Psoas muscle (tissue), 8 donors: ENCODE data around the gene BCL2A1. TPM values are rescaled to one million over a fixed set of nuclear protein-coding genes. Genes with fewer than 3 reads are reported as not detected.
"Not testable (repeated sequence)": the region's sequence is repeated elsewhere in the genome, so short reads cannot be mapped to it uniquely, and the experiment has no call there.

Experiments
- ATAC-seq, 4 donors: fragments of 200-7000 bp; cut with Tn5 transposase; one replicate each; pipeline ENCODE4 v1.9.1; 2020; ENCODE audit warnings: moderate library complexity in 3 of 4, mild to moderate bottlenecking in 2 of 4
- DNase-seq, 2 donors: peaks; one replicate each; pipeline ENCODE4 v3.0.0-alpha.2; 2020
- H3K27ac ChIP-seq: fragments of 200-600 bp; one replicate; pipeline ENCODE4 v1.8.0; 2022
- H3K27me3 ChIP-seq, 3 donors: fragments of 200-600 bp in 1 of 3; one replicate each; pipeline versions ENCODE4 v1.6.1 to v1.8.0; 2013 to 2022; ENCODE audit warnings: low read length in 2 of 3, mild to moderate bottlenecking in 2 of 3, moderate library complexity in 1 of 3; ENCODE audit not compliant: insufficient read depth in 3 of 3
- H3K36me3 ChIP-seq, 2 donors: fragments of 200-600 bp in 1 of 2; one replicate each; pipeline versions ENCODE4 v1.6.1 to v1.8.0; 2013 to 2022; ENCODE audit warnings: low read depth in 1 of 2, mild to moderate bottlenecking in 1 of 2, moderate library complexity in 1 of 2; ENCODE audit not compliant: insufficient read depth in 1 of 2
- H3K4me1 ChIP-seq: fragments of 200-600 bp; one replicate; pipeline ENCODE4 v1.8.0; 2022
- H3K4me3 ChIP-seq: fragments of 200-600 bp; one replicate; pipeline ENCODE4 v1.8.0; 2022; ENCODE audit warnings: mild to moderate bottlenecking
- H3K9me3 ChIP-seq: fragments of 200-600 bp; one replicate; pipeline ENCODE4 v1.8.0; 2022
- WGBS, 3 donors: extraction: QIAGEN DNeasy Blood & Tissue Kit; methylation state at CpG; one replicate each; pipeline versions ENCODE4 v1.1.6 to v1.1.7; 2013; 5-methylcytosine and 5-hydroxymethylcytosine counted together
- intact Hi-C, 2 donors: fragments of 100-400 bp; cut with DNase I; formaldehyde crosslinking; loops; one replicate each; pipeline versions ENCODE4 v1.11.0 to v1.14.2; 2022
- polyA plus RNA-seq, 3 donors: library from polyadenylated mRNA; stranded (reverse); fragments of 200-250 nt; gene quantifications; one replicate each; pipeline ENCODE4 v1.2.3, GENCODE V29; 2013
- total RNA-seq, 4 donors: library from RNA; stranded (reverse); fragmentation: NEBNext Ultra II Directional in 2 of 4; extraction: Animal tissue kit (Norgen Biotek cat#: 25700) in 2 of 4; gene quantifications; one replicate each; pipeline versions ENCODE4 v1.2.1 to v1.2.4, GENCODE V29; 2021 to 2023
- TF ChIP-seq, protein P1 (sequence below): fragments of 200-600 bp; IDR thresholded peaks from one replicate; pipeline ENCODE4 v1.8.0; 2022; ENCODE audit warnings: antibody characterized with exemption
- donor health status: healthy with polysubstance abuse.
- donor health status: DM: no; HTN: no; CAD: no; lungs with moderate emphysema.
- donor health status: Bipolar disorder and iron deficiency.
- donor health status: healthy.
- donor health status: DM: yes; HTN: yes; CAD: no.
- donor health status: DM: no; HTN: no; CAD: no.
- donor health status: DM: no; HTN: no; CAD: no.
- donor health status: DM: yes; HTN: yes; CAD: no.

The BCL2A1 gene
- total and polyA plus RNA-seq, 7 donors = 0.18 to 1.2 (median 1.0) TPM; not detected in 1

DNA sequence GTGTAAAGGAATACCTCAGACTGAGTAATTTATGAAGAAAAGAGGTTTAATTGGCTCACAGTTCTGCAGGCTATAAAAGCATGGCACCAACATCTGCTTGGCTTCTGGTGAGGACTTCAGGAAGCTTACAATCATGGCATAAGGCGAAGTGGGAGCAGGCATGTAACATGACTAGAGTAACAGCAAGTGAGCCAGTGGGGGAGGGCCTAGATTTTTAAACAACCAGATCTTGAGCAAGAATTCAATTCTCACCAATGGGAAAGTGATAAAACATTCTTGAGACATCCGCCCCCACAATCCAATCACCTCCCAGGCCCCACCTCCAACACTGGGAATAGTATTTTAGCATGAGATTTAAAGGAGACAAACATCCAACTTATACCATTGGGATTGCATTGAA is 44.2 kb upstream of the BCL2A1 start:
- H3K36me3 ChIP-seq = no peaks in the 10 kb centered on the region
- ATAC-seq = no peak
- H3K4me3 ChIP-seq = no peak overlapping the region
- no peaks in the 10 kb centered on the region for H3K4me1 ChIP-seq
- intact Hi-C loops = no loop called here
- H3K27me3 ChIP-seq = no peaks in the 10 kb centered on the region
- TF ChIP-seq, protein P1, sequence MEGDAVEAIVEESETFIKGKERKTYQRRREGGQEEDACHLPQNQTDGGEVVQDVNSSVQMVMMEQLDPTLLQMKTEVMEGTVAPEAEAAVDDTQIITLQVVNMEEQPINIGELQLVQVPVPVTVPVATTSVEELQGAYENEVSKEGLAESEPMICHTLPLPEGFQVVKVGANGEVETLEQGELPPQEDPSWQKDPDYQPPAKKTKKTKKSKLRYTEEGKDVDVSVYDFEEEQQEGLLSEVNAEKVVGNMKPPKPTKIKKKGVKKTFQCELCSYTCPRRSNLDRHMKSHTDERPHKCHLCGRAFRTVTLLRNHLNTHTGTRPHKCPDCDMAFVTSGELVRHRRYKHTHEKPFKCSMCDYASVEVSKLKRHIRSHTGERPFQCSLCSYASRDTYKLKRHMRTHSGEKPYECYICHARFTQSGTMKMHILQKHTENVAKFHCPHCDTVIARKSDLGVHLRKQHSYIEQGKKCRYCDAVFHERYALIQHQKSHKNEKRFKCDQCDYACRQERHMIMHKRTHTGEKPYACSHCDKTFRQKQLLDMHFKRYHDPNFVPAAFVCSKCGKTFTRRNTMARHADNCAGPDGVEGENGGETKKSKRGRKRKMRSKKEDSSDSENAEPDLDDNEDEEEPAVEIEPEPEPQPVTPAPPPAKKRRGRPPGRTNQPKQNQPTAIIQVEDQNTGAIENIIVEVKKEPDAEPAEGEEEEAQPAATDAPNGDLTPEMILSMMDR = no peak
- WGBS, 3 donors = 83 to 98% (median 87%) methylated on average over 2 of the region's 2 CpGs
- no peak for DNase-seq
- no peaks in the 10 kb centered on the region for H3K9me3 ChIP-seq
- no peak overlapping the region for H3K27ac ChIP-seq

DNA sequence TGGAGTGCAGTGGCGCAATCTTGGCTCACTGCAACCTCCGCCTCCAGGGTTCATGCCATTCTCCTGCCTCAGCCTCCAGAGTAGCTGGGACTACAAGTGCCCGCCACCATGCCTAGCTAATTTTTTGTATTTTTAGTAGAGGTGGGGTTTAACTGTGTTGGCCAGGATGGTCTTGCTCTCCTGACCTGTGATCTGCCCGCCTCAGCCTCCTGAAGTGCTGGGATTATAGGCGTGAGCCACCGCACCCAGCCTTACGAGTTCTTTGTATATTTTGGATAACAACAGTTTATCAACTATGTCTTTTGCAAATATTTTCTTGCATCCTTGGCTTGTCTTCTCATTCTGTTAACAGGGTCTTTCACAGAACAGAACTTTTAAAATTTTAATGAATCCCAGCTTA is 43.2 kb upstream of the BCL2A1 start:
- 95 to 98% (median 96%) methylated on average over 6 to 7 of the region's 7 CpGs for WGBS, 3 donors
- intact Hi-C loops, H3K27ac ChIP-seq, H3K36me3 ChIP-seq, H3K4me1 ChIP-seq, DNase-seq, H3K9me3 ChIP-seq, H3K4me3 ChIP-seq, ATAC-seq, H3K27me3 ChIP-seq: not testable (repeated sequence)

DNA sequence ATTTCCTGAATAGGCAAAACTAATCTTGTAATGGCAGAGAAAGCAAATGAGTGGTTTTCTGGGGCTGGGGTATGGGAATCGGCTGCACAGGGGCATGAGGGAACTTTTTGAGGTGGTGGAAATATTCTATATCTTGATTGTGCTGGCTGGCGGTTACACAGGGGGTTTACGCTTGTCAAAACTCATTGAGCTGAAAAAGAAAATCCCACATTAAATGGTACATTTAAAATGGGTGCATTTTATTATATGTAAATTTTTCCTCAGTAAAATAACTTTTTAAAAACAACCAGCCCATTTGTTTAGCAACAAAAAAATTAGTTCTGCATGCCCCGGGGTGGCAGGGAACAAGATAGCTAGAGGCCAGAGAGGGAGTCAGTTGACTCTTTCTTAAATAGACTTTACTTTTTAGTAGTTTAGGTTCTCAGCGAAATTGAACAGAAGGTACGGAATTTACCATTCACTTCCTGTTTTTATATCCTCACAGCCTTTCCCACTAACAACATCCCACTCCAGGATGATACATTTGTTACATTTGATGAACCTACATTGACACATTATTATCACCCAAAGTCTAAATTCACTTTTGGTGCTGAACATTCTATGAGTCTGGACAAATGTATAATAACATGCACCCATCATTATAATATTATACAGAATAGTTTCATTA is 41.2 kb upstream of the BCL2A1 start:
- no peak overlapping the region for H3K4me3 ChIP-seq
- no peaks in the 10 kb centered on the region for H3K9me3 ChIP-seq
- ATAC-seq = no peak
- TF ChIP-seq, protein P1 = no peak
- H3K27ac ChIP-seq = no peak overlapping the region
- intact Hi-C loops = no loop called here
- WGBS, 3 donors = 70 to 77% (median 72%) methylated on average over 6 of the region's 6 CpGs
- DNase-seq = no peak
- no peaks in the 10 kb centered on the region for H3K4me1 ChIP-seq
- no peaks in the 10 kb centered on the region for H3K27me3 ChIP-seq
- no peaks in the 10 kb centered on the region for H3K36me3 ChIP-seq

DNA sequence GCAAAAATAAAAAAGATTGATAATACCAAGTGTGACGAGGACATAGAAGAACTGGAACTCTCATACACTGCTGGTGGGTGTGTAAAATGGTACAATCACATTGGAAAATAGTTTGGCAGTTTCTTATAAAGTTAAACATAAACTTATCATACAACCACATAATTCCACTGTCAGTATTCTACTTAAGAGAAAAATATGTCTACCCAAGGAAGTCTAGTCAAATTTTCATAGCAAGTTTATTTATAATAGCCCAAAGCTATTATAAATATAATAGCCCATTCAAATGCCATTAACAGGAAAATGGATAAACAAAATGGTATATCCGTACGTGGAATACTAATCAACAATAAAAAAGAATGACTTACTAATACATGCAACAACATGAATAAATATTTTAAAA is 40.6 kb upstream of the BCL2A1 start:
- no peak for ATAC-seq
- 82 to 85% (median 85%) methylated on average over 3 of the region's 3 CpGs for WGBS, 3 donors
- H3K36me3 ChIP-seq = no peaks in the 10 kb centered on the region
- no peaks in the 10 kb centered on the region for H3K9me3 ChIP-seq
- no peak for DNase-seq
- TF ChIP-seq, protein P1 = no peak
- intact Hi-C loops = no loop called here
- H3K4me3 ChIP-seq = no peak overlapping the region
- no peaks in the 10 kb centered on the region for H3K27me3 ChIP-seq
- H3K27ac ChIP-seq = no peak overlapping the region
- no peaks in the 10 kb centered on the region for H3K4me1 ChIP-seq

GRCh38 chr15:80011041-80011523 is 40.1 kb upstream of the BCL2A1 start:
- intact Hi-C loops, H3K36me3 ChIP-seq, H3K27me3 ChIP-seq, H3K4me3 ChIP-seq, H3K4me1 ChIP-seq, ATAC-seq, H3K27ac ChIP-seq, DNase-seq, H3K9me3 ChIP-seq: not testable (repeated sequence)
- WGBS, 3 donors = 85 to 88% (median 88%) methylated on average over 9 of the region's 9 CpGs
